Colonic mucosa (tissue), 4 donors: ENCODE results near the gene OGDH. TPM values are rescaled to one million over a fixed set of nuclear protein-coding genes. Genes with fewer than 3 reads are reported as not detected.

Experiments used
- DNase-seq: peaks from one replicate; pipeline ENCODE4 v3.0.0-alpha.2; 2020
- H3K27ac ChIP-seq: fragments of 200-600 bp; one replicate; pipeline ENCODE4 v1.8.0; 2021
- H3K27me3 ChIP-seq: fragments of 200-600 bp; one replicate; pipeline ENCODE4 v1.8.0; 2021
- H3K36me3 ChIP-seq: fragments of 200-600 bp; one replicate; pipeline ENCODE4 v1.8.0; 2021
- H3K4me1 ChIP-seq: fragments of 200-600 bp; one replicate; pipeline ENCODE4 v1.8.0; 2021; ENCODE audit warnings: mild to moderate bottlenecking
- H3K4me3 ChIP-seq: fragments of 200-600 bp; one replicate; pipeline ENCODE4 v1.8.0; 2021
- H3K9ac ChIP-seq, 2 donors: one replicate each; pipeline ENCODE4 v1.7.0; 2013; ENCODE audit warnings: control low read depth in 2 of 2, low read depth in 2 of 2, low read length in 2 of 2
- H3K9me3 ChIP-seq: fragments of 200-600 bp; one replicate; pipeline ENCODE4 v1.8.0; 2021
- CTCF ChIP-seq: fragments of 200-600 bp; IDR thresholded peaks from one replicate; pipeline ENCODE4 v1.8.0; 2022; ENCODE audit warnings: antibody characterized with exemption, mild to moderate bottlenecking
- intact Hi-C: fragments of 100-400 bp; cut with DNase I; formaldehyde crosslinking; loops from one replicate; pipeline ENCODE4 v1.14.1; 2022
- total RNA-seq, 2 donors: library from RNA; stranded (reverse); fragmentation: NEBNext Ultra II Directional in 1 of 2; extraction: Animal tissue kit (Norgen Biotek cat#: 25700) in 1 of 2; gene quantifications; one replicate each; pipeline ENCODE4 v1.2.1, GENCODE V29; 2021
- donor health status: healthy.
- donor health status: DM: no; HTN: no; CAD: no.
- donor health status: DM: no; HTN: no; CAD: no.

Gene OGDH
- total RNA-seq, 2 donors from 2014 or later = 142 to 164 TPM

DNA sequence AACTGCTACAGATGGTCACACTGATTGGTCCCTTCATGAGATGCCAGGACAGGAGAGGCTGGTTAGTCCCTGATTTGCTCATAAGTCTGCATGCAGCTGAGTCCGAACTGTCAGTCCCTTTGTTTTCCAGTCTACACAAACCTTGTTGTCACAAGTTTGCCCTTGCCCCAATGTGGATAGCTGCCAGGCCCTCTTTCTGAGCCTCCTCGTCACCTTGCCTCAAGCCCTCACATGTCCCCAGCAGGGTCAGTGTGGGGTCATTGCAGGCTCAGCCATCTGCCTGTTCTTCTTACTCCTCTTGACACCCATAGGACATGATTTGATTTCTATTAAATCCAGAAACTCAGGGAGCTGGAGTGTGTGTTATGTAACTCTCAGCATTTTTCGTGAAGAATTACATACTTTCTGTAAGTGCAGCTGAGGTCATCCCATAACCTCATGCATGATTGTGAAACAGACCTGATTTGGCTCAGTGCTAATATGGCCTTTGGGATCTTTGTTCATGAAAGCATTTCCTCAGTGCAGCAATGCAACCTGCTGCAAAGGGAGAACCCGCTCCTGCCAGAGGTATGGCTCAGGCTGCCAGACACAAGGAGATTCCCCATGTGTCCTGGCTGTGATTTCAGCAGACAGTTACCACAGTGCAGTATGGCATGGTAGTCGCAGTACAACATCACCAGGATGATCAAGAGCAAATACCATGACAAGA, 72.2 kb downstream of the OGDH start:
- Histone ChIP-seq H3K4me1 (no peaks in the 10 kb centered on the region), H3K27me3 (no peaks in the 10 kb centered on the region), H3K9me3 (no peaks in the 10 kb centered on the region), H3K4me3 (no peak overlapping the region), H3K36me3 (peaks cover 3% of the 10 kb centered on the region), H3K9ac (no peak overlapping the region), H3K27ac (no peak overlapping the region)
- DNase-seq = no peak
- TF ChIP-seq CTCF = no peak
- intact Hi-C loops = no loop called here

- Histone ChIP-seq H3K9me3 (no peaks in the 10 kb centered on the region), H3K9ac (no peak overlapping the region), H3K4me3 (no peak overlapping the region), H3K4me1 (no peaks in the 10 kb centered on the region), H3K27ac (no peak overlapping the region), H3K36me3 (peaks cover 3% of the 10 kb centered on the region), H3K27me3 (no peaks in the 10 kb centered on the region)
- TF ChIP-seq CTCF = no peak
- intact Hi-C loops = no loop called here
- DNase-seq = no peak
Measured at GRCh38 chr7:44681645-44682044, 75.2 kb downstream of the OGDH start.

DNA sequence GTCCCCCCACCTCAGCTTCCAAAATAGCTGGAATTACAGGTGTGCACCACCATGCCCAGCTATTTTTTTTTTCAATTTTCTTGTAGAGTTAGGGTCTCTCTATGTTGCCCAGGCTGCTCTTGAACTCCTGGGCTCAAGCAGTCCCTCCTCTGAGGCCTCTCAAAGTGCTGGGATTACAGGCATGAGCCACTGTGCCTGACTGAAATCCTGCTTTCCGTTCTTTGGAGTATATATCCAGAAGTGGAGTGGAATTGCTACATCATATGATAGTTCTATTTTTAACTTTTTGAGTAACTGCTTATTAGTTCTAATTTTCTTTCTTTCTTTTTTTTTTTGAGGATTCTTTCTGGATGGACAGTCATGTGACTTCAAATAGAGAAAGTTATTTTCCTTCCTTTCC, 79.3 kb downstream of the OGDH start:
- Histone ChIP-seq H3K4me3 (no peak overlapping the region), H3K4me1 (no peaks in the 10 kb centered on the region), H3K9ac (no peak overlapping the region), H3K9me3 (no peaks in the 10 kb centered on the region), H3K27ac (no peak overlapping the region), H3K27me3 (no peaks in the 10 kb centered on the region), H3K36me3 (no peaks in the 10 kb centered on the region)
- TF ChIP-seq CTCF = no peak
- DNase-seq = no peak
- intact Hi-C loops = no loop called here

DNA sequence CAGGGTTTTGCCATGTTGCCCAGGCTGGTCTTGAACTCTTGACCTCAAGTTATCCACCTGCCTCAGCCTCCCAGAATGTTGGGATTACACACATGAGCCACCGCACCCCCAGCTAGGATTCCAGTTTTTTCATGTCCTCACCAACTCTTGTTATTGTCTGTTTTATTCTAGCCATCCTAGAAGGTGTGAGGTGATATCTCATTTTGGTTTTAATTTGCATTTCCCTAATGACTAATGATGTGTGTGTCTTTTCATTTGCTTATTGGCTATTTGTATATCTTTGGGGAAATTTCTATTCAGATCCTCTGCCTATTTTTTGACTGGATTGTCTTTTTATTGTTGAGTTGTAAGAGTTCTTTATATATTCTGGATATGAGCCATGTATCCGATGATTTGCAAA, 83.0 kb downstream of the OGDH start:
- intact Hi-C loops = no loop called here
- Histone ChIP-seq H3K9me3 (no peaks in the 10 kb centered on the region), H3K4me3 (no peak overlapping the region), H3K27me3 (no peaks in the 10 kb centered on the region), H3K4me1 (no peaks in the 10 kb centered on the region), H3K36me3 (no peaks in the 10 kb centered on the region), H3K27ac (no peak overlapping the region), H3K9ac (no peak overlapping the region)
- no peak for TF ChIP-seq CTCF
- DNase-seq = no peak

DNA sequence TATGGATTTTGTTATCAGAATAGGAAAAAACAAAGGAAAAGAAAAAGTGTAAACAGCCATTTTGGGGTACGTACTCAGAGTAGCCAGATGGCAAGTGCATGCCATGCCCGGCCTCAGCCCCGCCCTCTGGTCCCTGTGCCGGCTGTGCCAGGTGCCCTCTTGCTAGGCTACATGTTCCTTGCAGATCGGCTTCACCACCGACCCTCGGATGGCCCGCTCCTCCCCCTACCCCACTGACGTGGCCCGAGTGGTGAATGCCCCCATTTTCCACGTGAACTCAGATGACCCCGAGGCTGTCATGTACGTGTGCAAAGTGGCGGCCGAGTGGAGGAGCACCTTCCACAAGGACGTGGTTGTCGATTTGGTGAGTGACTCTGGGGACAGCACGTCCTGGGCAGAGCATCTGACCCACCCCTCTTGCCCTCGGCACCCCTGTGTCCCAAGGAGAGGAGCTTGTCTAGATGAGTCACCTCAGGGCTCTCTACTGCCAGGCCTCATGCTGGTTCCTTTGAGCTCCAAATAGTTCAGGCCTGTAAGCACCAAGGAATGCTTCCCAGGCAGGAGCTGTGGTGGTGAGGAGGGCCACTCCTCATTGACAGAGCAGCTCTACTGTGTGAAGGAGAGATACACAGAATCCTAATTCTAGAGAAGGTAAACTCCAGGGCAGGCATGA, 87.3 kb downstream of the OGDH start:
- Histone ChIP-seq H3K9me3 (no peaks in the 10 kb centered on the region), H3K27ac (no peak overlapping the region), H3K4me3 (no peak overlapping the region), H3K4me1 (no peaks in the 10 kb centered on the region), H3K27me3 (no peaks in the 10 kb centered on the region), H3K36me3 (peaks cover 21% of the 10 kb centered on the region), H3K9ac (no peak overlapping the region)
- intact Hi-C loops = no loop called here
- TF ChIP-seq CTCF = no peak
- no peak for DNase-seq
